ENCODE data around the gene MTFR2.

Gene MTFR2

GRCh38 chr6:136192902-136193301 lies 57.2 kb downstream of the MTFR2 start:
- TF ChIP-seq, protein P1, sequence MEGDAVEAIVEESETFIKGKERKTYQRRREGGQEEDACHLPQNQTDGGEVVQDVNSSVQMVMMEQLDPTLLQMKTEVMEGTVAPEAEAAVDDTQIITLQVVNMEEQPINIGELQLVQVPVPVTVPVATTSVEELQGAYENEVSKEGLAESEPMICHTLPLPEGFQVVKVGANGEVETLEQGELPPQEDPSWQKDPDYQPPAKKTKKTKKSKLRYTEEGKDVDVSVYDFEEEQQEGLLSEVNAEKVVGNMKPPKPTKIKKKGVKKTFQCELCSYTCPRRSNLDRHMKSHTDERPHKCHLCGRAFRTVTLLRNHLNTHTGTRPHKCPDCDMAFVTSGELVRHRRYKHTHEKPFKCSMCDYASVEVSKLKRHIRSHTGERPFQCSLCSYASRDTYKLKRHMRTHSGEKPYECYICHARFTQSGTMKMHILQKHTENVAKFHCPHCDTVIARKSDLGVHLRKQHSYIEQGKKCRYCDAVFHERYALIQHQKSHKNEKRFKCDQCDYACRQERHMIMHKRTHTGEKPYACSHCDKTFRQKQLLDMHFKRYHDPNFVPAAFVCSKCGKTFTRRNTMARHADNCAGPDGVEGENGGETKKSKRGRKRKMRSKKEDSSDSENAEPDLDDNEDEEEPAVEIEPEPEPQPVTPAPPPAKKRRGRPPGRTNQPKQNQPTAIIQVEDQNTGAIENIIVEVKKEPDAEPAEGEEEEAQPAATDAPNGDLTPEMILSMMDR (IDR thresholded peaks at IDR 0.05; ENCODE audit: low read depth, low read length) = no peak
- in situ Hi-C loops (cut with HindIII; ENCODE audit: low sequenced_read_pairs) = no loop called here
- H3K4me3 ChIP-seq (ENCODE audit: low read depth, low read length) = no peak overlapping the region
- no peak for DNase-seq (ENCODE audit: low read depth, low spot score)

- no peak for DNase-seq (ENCODE audit: low read depth, low spot score)
- no peak overlapping the region for H3K4me3 ChIP-seq (ENCODE audit: low read depth, low read length)
- TF ChIP-seq, protein P1 (IDR thresholded peaks at IDR 0.05; ENCODE audit: low read depth, low read length) = no peak
- in situ Hi-C loops (cut with HindIII; ENCODE audit: low sequenced_read_pairs) = no loop called here
Observed at GRCh38 chr6:136191606-136192312, 58.4 kb downstream of the MTFR2 start.

DNA sequence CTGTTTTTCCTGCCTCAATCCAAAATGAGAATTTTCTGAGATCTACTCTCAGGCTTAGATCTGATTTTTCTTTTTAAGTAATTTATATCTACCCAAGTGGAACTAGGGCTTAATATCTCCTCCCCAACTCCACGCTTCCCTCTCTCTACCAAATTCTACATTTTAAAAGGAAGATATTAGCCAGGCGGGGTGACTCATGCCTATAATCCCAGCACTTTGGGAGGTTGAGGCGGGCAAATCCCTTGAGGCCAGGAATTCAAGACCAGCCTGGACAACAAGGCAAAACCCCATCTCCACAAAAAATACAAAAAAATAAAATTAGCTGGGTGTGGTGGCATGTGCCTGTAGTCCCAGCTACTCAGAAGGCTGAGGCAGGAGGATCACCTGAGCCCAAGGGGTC lies 61.0 kb downstream of the MTFR2 start:
- H3K4me3 ChIP-seq (ENCODE audit: low read depth, low read length) = no peak overlapping the region
- DNase-seq (ENCODE audit: low read depth, low spot score) = no peak
- TF ChIP-seq, protein P1 (IDR thresholded peaks at IDR 0.05; ENCODE audit: low read depth, low read length) = no peak
- in situ Hi-C loops (cut with HindIII; ENCODE audit: low sequenced_read_pairs) = no loop called here

- H3K4me3 ChIP-seq (ENCODE audit: low read depth, low read length) = no peak overlapping the region
- TF ChIP-seq, protein P1 (IDR thresholded peaks at IDR 0.05; ENCODE audit: low read depth, low read length) = no peak
- no peak for DNase-seq (ENCODE audit: low read depth, low spot score)
- in situ Hi-C loops (cut with HindIII; ENCODE audit: low sequenced_read_pairs) = no loop called here
Observed at GRCh38 chr6:136188486-136188885, 61.6 kb downstream of the MTFR2 start.

GRCh38 chr6:136186363-136186762 lies 63.7 kb downstream of the MTFR2 start:
- in situ Hi-C loops (cut with HindIII; ENCODE audit: low sequenced_read_pairs) = no loop called here
- TF ChIP-seq, protein P1 (IDR thresholded peaks at IDR 0.05; ENCODE audit: low read depth, low read length) = no peak
- H3K4me3 ChIP-seq (ENCODE audit: low read depth, low read length) = no peak overlapping the region
- no peak for DNase-seq (ENCODE audit: low read depth, low spot score)

GRCh38 chr6:136184738-136185137 lies 65.4 kb downstream of the MTFR2 start:
- H3K4me3 ChIP-seq (ENCODE audit: low read depth, low read length) = no peak overlapping the region
- in situ Hi-C loops (cut with HindIII; ENCODE audit: low sequenced_read_pairs) = no loop called here
- TF ChIP-seq, protein P1 (IDR thresholded peaks at IDR 0.05; ENCODE audit: low read depth, low read length) = no peak
- DNase-seq (ENCODE audit: low read depth, low spot score) = no peak

Measured in astrocyte of the spinal cord (primary cell).